Activated CD4-positive, alpha-beta T cell treated with anti-CD3 and anti-CD28 coated beads, Interleukin-2, amount 50 U/mL, for 16 hours (primary cell): ENCODE measurements around the gene NAT14.
"Not testable (repeated sequence)": the region's sequence is repeated elsewhere in the genome, so short reads cannot be mapped to it uniquely, and the experiment has no call there.

Experiments used
- DNase-seq: peaks from one replicate; pipeline ENCODE4 v3.0.0-alpha.2; 2020

The NAT14 gene

DNA sequence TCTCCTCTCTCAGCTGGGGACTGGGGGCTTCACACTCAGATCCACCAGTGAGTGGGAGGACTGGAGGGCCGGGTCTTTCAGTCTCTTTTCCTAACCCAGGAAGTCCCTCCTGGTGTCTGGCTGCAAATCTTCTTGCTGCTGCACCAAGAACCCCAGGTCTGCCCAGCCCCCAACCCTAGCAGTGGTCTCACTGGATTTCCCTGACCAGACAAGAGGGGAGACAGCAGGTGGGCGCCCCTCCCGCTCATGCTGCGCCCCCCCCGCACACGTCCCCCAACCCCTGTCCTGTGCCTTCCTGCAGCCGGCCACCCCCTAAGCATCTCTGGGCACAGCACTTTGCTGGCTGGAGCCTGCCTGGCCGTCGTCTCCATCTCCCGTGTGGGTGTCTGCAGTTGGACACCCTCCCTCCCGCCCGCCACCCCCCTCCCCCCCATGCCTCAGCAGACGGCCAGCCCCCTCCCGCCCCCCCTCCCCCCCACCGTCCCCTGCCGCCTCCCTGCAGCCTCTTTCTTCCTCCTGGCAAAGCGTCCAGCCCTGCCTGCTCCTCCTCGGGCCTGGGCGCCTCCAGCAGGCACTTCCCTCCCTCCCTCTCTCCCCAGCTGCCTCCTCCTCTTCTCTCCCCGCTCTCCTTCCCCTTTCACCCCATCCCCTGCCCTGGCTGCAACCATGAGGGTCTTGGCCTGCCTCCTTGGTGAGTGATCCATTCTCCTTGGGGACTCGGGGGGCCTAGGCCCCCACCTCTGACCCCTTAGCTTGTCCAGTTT is 3.1 kb downstream of the NAT14 start, which contains the start of gene SSC5D:
SSC5D (plus strand) TSS at position 513 of the 764 bp plus-strand sequence; CDS start at position 667, 154 bp downstream.
- no peak for DNase-seq

DNA sequence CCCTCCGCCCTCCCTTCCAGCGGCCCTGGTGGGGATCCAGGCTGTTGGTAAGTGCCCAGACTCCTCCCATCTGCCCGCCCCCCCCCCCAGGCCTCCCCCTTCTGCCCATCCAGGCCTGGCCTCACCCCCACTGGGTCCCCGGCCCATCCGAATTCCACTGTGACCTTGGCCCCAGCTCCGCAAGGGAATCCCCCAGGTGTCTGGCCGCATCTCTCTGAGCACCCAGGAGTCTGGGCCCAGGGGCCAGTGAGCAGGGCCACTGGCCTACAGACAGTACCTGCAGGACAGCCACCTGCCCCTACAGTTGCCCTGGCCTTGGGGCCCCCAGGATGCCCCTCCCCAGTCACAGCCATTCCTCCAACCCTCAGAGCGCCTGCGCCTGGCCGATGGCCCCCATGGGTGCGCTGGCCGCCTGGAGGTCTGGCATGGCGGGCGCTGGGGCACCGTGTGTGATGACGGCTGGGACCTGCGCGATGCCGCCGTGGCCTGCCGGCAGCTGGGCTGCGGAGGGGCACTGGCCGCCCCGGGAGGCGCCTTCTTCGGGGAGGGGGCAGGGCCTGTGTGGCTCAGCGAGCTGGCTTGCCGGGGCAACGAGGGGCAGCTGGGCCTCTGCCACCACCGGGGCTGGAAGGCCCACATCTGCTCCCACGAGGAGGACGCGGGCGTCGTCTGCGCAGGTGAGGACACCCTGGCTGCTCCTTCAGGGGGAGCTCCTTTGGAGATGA is 4.2 kb downstream of the NAT14 start:
- no peak for DNase-seq

GRCh38 chr19:55489711-55490477 is 4.9 kb downstream of the NAT14 start:
- no peak for DNase-seq

- no peak for DNase-seq
Observed at GRCh38 chr19:55490478-55491432, 5.8 kb downstream of the NAT14 start.

GRCh38 chr19:55491546-55492360 is 6.8 kb downstream of the NAT14 start:
- no peak for DNase-seq

GRCh38 chr19:55492362-55492944 is 7.5 kb downstream of the NAT14 start:
- DNase-seq, result no peak

DNA sequence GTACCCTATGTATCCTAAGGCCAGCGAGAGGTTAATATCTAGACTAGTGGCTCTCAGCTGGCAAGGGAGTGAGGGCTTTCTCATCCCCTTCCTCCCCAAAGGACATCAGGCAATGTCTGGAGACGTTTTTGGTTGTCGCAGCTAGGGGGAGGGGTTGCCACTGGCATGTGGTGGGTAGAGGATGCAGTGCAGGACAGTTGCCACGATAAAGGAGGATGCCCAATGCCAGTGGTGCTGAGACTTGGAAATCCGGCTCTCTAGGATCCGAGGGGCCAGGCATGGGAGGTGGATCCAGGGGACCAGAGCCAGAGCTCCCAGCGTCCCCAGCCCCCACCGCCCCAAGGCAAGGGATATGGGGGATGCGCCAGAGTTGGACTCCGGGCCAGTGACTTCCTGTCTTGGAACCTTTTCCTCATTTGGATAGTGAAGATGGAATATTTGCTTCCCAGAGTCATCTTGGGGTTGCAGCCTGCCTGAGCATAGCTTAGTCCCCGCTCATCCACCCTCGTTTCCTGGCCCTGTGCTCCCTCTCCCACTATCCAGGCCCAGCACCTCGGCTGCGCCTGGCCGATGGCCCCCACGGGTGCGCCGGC is 8.2 kb downstream of the NAT14 start:
- DNase-seq, result no peak

- DNase-seq, result no peak
Observed at GRCh38 chr19:55493645-55494171, 8.7 kb downstream of the NAT14 start.

DNA sequence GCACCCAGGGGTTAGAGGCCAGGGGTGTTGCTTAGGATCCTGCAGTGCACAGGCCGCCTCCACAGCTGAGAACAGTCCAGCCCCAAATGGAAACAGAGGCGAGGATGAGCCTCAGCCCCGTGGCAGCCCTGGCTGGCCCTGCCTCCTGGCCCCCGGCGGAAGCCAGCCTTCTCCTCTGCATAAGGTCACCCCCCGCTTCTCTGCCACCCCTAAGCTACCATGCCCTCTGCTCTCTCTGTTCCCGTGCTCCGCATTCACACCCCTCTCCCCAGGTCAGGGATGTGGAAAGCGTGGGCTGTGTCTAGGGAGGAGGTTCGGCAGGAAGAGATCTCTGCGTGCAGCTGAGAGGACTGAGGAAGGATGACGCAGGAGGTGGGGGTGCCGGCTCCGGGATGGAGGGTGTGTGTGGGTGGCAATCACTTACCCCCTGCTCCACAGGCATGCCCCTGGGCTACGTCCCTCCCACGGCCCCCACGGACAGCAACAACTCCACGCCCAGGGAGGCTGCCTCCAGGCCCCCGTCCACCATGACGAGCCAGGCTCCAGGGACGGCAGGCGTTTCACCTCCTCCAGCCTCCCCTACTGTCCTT is 9.3 kb downstream of the NAT14 start:
- no peak for DNase-seq

DNA sequence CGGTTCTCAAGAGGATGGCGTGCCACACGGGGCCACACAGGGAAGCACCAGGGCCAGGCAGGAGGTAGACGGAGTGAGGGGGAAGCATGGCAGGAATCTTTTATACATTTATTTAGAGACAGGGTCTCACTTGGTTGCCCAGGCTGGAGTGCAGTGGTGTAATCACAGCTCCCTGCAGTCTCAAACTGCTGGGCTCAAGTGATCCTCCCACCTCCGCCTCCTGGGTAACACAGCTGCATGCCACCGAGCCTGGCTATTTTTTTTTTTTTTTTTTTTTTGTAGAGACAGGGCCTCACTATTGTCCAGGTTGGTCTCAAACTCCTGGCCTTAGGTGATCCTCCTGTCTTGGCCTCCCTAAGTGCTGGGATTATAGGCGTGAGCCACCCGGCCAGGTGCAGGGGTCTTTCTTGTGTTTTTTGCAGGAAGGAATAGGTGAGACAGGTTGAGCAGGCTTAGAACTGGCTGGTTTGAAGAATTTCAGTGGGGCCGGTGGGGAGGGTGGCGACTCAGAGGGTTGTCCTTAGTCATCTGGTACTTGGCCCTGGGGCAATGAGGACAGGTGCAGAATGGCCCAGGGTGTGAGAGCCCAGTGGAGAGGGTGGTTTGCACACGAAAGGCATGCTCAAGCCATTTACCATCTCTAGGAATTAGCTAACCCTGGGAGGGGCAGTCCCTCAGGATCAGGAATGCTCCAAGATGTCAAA is 10.8 kb downstream of the NAT14 start:
- DNase-seq, result no peak

DNA sequence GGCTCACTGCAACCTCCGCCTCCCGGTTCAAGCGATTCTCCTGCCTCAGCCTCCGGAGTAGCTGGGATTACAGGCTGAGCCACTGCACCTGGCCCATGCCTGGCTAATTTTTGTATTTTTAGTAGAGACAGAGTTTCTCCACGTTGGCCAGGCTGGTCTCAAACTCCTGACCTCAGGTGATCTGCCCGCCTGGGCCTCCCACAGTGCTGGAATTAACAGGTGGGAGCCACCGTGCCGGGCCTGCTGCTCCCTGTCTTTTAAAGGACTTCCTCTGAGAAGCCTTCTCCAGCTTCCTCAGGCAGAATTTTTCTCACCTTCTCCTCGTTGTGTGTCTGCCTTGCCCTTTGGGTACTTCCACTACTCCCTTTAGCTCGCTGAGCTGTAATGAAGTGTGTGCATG is 11.8 kb downstream of the NAT14 start:
- not testable (repeated sequence) for DNase-seq

DNA sequence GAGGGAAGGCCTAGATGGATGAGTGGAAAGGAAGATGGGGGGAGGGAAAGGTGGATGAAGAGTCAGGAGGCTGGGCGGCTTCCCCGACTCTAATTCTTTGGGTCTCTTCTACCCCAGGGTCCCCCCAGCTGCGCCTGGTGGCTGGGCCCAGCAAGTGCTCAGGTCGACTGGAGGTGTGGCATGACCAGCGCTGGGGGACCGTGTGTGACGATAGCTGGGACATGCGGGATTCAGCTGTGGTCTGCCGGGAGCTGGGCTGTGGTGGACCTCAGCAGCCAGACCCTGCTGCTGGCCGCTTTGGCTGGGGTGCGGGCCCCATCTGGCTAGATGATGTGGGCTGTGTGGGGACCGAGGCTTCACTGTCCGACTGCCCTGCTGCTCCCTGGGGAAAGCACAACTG is 12.8 kb downstream of the NAT14 start:
- no peak for DNase-seq

DNA sequence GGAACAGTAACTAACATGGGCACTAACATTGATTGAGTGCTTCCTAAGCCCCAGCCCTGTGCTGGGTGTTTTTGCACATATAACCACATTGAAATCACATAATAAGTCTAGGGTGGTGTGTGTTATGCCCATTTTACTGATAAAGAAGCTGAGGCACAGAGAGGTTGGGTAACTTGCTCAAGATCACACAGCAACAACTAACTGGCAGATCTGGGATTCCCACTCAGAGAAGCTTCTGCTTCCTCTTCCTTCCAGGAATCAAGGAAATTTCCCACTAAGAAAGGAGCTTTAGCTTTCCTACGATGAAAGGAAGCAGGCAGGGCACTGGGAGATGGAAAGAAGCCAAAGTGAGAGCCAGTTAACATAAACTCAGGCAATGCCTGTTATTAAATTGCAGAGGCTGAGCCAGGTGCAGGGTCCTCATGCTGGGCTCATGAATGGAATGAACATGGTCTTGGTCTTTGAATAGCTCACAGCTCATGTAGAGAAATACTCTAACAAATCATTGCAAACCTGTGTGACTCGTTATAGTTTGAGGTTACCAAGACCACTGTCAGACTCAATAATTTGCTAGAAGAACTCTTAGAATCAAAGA is 13.4 kb downstream of the NAT14 start:
- DNase-seq, result no peak

DNA sequence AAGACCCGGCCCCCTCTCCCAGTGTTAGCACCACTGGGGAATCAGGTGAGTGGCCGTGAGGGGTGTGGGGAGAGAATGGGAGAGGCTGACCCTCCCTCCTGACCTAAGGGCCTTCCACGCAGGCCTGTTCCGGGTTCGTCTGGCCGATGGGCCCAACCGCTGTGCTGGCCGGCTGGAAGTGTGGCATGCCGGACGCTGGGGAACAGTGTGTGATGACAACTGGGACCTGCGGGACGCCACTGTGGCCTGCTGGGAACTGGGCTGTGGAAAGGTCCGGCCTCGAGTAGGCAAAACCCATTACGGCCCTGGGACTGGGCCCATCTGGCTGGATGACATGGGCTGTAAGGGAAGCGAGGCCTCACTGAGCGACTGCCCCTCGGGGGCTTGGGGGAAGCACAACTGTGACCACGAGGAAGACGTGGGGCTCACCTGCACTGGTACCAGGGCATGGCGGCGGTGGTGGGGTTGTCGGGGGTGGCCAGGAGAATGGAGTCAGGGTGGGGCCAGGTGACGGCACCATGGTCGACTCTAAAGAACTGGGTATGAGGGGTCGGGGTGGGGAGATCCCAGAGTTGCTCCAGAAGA is 15.5 kb downstream of the NAT14 start:
- no peak for DNase-seq

DNA sequence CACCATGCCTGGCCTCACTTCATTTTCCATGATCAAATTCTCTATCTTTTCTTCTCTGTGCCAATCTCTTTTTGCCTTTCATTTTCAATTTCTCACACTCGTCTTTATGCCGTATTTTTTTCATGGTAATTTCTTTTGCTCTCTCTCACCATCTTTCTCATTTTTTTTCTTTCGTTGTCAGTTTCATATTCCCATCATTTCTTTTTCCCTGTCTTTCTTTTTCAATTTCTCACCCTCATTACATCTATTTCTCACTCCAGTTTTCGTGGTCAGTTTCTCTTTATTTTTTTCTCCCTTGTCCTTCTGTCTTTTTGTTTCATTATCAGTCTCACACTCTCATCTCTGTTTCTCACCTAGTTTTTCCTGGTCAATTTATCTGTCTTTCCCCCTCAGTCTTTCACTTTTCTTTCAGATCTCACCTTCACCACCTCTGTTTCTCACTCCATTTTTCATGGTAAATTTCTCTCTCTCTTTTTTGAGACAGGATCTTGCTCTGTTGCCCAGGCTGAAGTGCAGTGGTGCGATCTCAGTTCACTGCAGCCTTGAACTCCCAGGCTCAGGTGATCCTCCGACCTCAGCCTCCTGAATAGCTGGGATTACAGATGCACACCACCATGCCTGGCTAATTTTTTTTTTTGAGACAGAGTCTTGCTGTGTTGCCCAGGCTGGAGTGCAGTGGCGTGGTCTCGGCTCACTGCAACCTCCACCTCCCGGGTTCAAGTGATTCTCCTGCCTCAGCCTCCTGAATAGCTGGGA is 17.4 kb downstream of the NAT14 start:
- no peak for DNase-seq

DNA sequence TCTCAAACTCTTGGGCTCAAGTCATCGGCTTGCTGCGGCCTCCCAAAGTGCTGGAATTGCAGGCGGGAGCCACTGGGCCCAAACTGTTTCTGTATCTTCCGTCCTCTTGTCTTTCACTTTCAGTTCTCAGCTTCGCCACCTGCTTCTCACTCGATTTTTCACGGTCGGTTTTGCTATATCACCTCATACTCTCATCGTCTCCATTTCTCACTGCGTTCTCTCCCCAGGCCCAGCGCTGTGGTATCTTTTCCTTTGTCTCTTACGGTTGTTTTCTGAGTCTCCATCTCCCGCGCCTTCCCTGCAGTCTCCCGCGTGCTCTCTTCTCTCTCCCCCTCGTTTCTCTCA is 18.1 kb downstream of the NAT14 start:
- DNase-seq, result no peak

DNA sequence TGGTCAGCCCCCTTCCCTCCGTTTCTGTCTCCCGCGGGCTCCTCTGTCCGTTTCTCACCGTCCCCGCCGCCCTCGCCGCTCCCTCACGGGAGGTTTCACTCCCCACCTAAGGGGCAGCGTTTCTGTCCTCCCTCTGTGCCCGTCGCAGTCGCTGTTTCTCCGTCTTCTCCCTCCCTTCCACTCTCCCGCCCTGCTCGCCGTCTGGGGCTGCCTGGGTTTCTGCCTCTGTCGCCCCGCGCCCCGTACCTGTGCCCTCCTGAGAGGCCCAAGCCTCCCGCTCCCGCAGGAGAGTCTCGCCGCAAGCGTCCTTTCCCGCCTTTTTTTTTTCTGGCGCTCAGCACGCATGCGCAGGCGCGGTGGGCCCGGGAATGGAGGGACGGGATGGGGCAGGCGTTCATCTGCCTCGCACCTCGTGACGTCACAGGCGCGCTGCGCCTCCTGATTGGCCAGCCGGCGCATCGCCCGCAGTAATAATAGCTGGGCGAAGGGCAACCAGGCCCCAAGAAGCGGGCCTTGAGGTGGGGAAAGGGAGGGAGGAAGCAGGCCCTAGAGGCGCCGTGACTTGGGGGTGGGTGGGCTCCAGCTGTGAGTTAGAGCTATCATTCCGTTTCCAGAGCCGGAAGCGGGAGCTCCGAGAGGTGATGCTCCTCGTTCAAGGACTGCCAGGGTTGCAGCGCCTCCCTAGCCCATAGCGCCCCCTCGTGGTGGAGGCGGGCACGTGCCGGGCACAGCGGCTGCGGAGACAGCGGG is 18.7 kb downstream of the NAT14 start:
- peak; percentile 94 for DNase-seq
